Measurements from ENCODE around the gene KRT86. TPM values are rescaled to one million over a fixed set of nuclear protein-coding genes. Genes with fewer than 3 reads are reported as not detected.

KRT86 gene
- total and polyA plus RNA-seq, 9 of the 15 experiments (the other 6 are each of a cell fraction or from before 2014, with no cell fraction given): not detected

GRCh38 chr12:52298677-52299190, 24.3 kb downstream of the KRT86 start:
- ChIA-PET POLR2A (no interaction called here), CTCF (ENCODE audit: low intra/inter-chr PET ratio) (no interaction called here)
- Histone ChIP-seq H3K9me3 (replicated peaks; ENCODE audit: control insufficient read depth, insufficient read depth, low read depth, low read length) (no peaks in the 10 kb centered on the region), H3K4me3 (no peak overlapping the region), H3K27ac (ENCODE audit: extremely low read depth, low read depth, low read length) (no peak overlapping the region), H3K79me2 (ENCODE audit: control insufficient read depth, insufficient read depth, low read length) (no peaks in the 10 kb centered on the region), H3K9me1 (ENCODE audit: control insufficient read depth, insufficient read depth, low read length) (no peaks in the 10 kb centered on the region), H3K9ac (ENCODE audit: insufficient read depth in 1 of 2, low read depth in 2 of 2, low read length in 2 of 2) (no peak overlapping the region), H2AFZ (ENCODE audit: low read depth, low read length) (no peak overlapping the region), H3K27me3 (ENCODE audit: control insufficient read depth in 2 of 2, insufficient read depth in 2 of 2, low read length in 2 of 2) (peaks cover 5 to 24% of the 10 kb centered on the region in 2 experiments; a peak in 4 of 5 replicates), H3K36me3 (ENCODE audit: control insufficient read depth, insufficient read depth, low read length) (no peaks in the 10 kb centered on the region), H4K20me1 (replicated peaks; ENCODE audit: control insufficient read depth, insufficient read depth, low read length) (no peaks in the 10 kb centered on the region; the same call in 1 of the 2 replicates), H3K4me1 (replicated peaks in 1 of 2; ENCODE audit: control insufficient read depth in 2 of 2, insufficient read depth in 2 of 2, low read length in 2 of 2) (no peaks in the 10 kb centered on the region), H3K4me2 (ENCODE audit: insufficient read depth, low read length) (no peak overlapping the region)
- TF ChIP-seq ARID2 (IDR thresholded peaks at IDR 0.05) (no peak), SREBF1 (IDR thresholded peaks at IDR 0.05; ENCODE audit: borderline replicate concordance, low read depth, low read length) (no peak), ATF4 (CRISPR knock-in tag; IDR thresholded peaks at IDR 0.05) (no peak), PHB2 (IDR thresholded peaks at IDR 0.05; ENCODE audit: low read depth) (no peak), ZNF668 (CRISPR knock-in tag; IDR thresholded peaks at IDR 0.05) (no peak), ZNF316 (IDR thresholded peaks at IDR 0.05) (no peak), COPS2 (conservative IDR thresholded peaks at IDR 0.05) (no peak), ZNF174 (CRISPR knock-in tag; IDR thresholded peaks at IDR 0.05) (no peak), FOXJ2 (tag; IDR thresholded peaks at IDR 0.05) (no peak), ZBTB12 (CRISPR knock-in tag; IDR thresholded peaks at IDR 0.05) (no peak), SRSF3 (IDR thresholded peaks at IDR 0.05; ENCODE audit: insufficient read depth, low read length) (no peak), HLTF (IDR thresholded peaks at IDR 0.05) (no peak), ZNF347 (CRISPR knock-in tag; IDR thresholded peaks at IDR 0.05; ENCODE audit: low read depth) (no peak), ZNF780A (CRISPR knock-in tag; IDR thresholded peaks at IDR 0.05) (no peak)
- TF ChIP-seq, protein P1, sequence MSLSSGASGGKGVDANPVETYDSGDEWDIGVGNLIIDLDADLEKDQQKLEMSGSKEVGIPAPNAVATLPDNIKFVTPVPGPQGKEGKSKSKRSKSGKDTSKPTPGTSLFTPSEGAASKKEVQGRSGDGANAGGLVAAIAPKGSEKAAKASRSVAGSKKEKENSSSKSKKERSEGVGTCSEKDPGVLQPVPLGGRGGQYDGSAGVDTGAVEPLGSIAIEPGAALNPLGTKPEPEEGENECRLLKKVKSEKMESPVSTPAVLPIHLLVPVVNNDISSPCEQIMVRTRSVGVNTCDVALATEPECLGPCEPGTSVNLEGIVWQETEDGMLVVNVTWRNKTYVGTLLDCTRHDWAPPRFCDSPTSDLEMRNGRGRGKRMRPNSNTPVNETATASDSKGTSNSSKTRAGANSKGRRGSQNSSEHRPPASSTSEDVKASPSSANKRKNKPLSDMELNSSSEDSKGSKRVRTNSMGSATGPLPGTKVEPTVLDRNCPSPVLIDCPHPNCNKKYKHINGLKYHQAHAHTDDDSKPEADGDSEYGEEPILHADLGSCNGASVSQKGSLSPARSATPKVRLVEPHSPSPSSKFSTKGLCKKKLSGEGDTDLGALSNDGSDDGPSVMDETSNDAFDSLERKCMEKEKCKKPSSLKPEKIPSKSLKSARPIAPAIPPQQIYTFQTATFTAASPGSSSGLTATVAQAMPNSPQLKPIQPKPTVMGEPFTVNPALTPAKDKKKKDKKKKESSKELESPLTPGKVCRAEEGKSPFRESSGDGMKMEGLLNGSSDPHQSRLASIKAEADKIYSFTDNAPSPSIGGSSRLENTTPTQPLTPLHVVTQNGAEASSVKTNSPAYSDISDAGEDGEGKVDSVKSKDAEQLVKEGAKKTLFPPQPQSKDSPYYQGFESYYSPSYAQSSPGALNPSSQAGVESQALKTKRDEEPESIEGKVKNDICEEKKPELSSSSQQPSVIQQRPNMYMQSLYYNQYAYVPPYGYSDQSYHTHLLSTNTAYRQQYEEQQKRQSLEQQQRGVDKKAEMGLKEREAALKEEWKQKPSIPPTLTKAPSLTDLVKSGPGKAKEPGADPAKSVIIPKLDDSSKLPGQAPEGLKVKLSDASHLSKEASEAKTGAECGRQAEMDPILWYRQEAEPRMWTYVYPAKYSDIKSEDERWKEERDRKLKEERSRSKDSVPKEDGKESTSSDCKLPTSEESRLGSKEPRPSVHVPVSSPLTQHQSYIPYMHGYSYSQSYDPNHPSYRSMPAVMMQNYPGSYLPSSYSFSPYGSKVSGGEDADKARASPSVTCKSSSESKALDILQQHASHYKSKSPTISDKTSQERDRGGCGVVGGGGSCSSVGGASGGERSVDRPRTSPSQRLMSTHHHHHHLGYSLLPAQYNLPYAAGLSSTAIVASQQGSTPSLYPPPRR (CRISPR knock-in tag; IDR thresholded peaks at IDR 0.05; ENCODE audit: borderline replicate concordance): no peak
- DNase-seq (ENCODE audit: extremely low read depth in 1 of 4, low spot score in 3 of 4) (no peak), FAIRE-seq (no peak), ATAC-seq (no peak)
- BruUV-seq (replicated peaks): no TSS peak
- 0% methylated on average over 4 of the region's 4 CpGs for WGBS (ENCODE audit: insufficient coverage, low coverage, missing lambda C conversion rate)
- intact Hi-C loops (cut with micrococcal nuclease): no loop called here
- in situ Hi-C loops (cut with MboI): no loop called here
